Measurements from ENCODE around the gene FCGBP.

- TF ChIP-seq CTCF (conservative IDR thresholded peaks at IDR 0.05; ENCODE audit: low read depth, low read length) (no peak), EZH2 (IDR thresholded peaks at IDR 0.05; ENCODE audit: borderline replicate concordance, low read depth, low read length, poor library complexity, severe bottlenecking) (no peak)
Observed at GRCh38 chr19:39937094-39937720, 2.8 kb upstream of the FCGBP start.

All from A673 (cell line).